Mesangial cell (primary cell): ENCODE measurements around the gene MSRB1. TPM values are rescaled to one million over a fixed set of nuclear protein-coding genes. Genes with fewer than 3 reads are reported as not detected.

ENCODE experiments used
- total RNA-seq: library from RNA; depleted of rRNA; stranded (reverse); fragments of >200 nt; gene quantifications from 2 replicates; pipeline ENCODE4 v1.2.3, GENCODE V29; 2015

Gene MSRB1, protein sequence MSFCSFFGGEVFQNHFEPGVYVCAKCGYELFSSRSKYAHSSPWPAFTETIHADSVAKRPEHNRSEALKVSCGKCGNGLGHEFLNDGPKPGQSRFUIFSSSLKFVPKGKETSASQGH
- 20.5 and 27.7 TPM in 2 replicates for total RNA-seq

DNA sequence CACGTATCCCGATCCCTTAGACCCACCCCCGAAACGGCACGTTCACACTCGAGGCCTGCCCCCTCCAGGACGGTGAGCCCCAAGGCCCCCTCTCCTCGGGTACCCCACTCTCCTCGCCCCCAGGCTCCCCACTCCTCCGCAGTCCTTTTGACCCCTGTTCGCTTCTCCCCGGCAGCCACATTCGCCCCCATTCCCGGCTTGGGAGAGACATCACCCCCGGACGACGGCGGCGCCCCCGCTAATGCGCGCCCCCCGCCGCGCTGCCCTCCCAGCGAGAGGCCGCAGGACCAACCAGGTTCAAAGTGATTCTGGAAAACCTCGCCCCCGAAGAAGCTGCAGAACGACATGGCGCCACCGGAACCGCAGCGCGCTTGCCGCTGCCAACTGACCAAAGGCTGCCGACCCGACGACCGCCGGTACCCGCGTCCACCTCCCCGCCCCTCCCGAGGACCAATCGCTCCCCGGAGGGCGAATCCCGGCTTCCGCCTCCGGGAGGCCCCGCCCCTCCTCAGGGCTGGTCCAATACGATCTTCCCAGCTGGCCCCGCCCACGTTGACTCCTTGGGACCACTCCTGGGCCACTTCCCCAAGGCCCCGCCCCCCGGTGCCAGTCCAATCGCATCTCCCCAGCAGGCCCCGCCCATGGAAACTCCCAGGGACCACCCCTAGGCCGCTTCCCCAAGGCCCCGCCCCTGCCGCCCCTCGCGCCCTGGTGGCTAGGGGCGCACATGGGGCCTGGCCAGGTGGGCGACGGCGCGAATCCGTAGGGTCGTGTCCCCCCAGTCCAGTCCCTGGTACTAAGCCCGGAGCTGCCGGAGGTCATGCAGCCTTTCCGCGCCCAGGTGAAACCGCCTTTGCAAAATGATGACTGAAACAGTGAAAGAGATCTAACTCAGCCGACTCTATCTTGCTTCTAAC lies at the start of gene MSRB1:
Gene MSRB1 (minus strand): TSS at position 390 of the 917 bp plus-strand sequence. CDS start 43 bp downstream, at position 347.

DNA sequence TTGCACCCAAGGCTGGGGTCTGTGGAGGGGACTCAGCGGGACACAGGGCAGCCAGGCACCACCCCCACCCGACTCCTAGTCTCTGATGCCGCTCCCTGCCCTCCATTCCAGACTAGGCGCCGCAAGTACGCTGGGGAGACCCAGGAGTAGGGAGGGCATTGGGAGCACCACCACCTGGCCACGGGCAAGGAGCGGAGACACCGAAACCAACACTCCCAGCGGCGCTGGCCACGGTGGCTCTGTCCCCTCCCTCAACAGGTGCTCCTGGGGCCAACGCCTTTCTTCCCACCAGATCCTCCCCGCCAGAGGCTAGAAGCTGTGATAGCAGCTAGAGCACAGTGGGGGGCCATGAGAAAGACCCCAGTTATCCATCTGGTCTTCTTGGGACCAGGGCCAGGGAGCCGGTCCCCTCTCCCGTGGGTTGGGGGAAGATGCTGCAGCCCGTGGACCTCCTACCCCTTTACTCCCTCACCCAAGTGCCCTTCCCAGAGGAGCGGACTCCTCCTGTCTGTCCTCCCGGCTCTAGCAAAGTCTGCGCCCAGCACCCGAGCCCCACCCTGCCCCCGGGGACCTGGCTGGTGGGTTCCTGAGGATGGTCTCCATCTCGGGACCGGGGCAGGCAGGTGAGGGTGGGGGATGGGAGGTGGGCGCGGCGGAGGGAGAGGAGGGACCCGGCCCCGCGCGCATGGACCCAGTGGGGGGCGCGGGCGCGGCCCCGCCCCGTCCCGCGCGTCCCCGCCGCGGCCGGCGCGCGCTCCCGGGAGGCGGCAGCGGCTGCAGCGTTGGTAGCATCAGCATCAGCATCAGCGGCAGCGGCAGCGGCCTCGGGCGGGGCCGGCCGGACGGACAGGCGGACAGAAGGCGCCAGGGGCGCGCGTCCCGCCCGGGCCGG lies 46.5 kb upstream of the MSRB1 start, which contains the start of gene SYNGR3:
Gene SYNGR3 (plus strand): TSS at position 762 of the 892 bp plus-strand sequence. CDS start 133 bp downstream, outside the sequence.

DNA sequence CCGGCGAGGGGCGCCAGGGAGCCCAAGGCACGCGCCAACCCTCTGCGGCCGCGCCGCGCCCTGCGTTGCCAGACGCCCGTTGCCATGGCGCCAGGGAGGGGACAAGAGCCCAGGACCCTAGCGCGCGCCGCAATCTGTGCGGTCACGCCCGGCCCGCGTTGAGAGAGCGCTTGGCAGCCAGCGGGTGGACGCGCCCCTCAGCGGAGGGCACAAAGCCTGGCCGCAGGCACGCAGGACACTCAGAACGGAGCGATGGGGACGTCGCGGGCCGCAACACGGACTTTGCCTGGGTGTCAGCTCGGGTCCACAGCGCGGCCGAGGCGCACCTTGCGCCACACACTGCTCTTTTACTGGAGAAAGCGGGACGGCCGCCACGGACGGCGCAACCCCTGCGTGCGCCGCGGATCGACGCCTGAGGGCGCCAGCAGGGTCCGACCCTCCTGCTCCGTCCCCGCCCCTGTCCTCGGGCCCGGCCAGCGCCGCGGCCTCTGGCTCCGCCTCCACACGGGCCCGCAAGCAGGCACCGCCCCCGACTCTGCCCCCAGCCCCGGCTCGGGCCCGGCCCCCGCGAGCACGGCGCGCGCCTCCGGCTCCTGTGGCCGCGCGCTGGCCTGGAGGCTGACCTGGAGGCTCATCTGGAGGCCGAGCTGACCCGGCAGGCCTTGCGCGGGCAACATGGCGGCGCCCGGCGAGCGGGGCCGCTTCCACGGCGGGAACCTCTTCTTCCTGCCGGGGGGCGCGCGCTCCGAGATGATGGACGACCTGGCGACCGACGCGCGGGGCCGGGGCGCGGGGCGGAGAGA lies 40.7 kb upstream of the MSRB1 start, which contains the start of gene GFER:
Gene GFER (plus strand): TSS at position 650 of the 803 bp plus-strand sequence. CDS start 26 bp downstream, at position 676.

DNA sequence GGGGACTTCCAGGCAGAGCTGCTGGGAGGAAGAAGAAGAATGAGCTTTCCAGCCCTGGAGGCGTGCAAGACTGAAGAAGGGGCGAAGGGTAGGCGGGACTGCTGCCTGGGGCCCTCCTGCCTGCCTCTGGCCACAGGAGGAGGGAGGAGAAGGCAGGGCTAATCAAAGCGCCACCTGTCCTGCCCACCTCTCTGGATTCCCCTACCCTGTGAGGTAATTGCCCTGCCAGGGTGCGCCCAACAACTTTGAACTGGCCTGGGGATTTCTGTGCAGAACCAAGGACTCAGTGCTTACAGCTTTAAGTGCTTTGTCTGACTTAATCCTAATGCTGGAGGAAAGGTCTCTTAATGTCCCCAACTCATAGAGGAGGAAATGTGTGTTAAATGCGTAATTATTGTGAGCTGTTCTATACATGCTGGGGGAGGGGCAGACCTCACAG lies 38.4 kb upstream of the MSRB1 start, which contains the start of gene NOXO1:
Gene NOXO1 (minus strand): TSS at position 72 of the 439 bp plus-strand sequence. CDS start 290 bp downstream, outside the sequence.

DNA sequence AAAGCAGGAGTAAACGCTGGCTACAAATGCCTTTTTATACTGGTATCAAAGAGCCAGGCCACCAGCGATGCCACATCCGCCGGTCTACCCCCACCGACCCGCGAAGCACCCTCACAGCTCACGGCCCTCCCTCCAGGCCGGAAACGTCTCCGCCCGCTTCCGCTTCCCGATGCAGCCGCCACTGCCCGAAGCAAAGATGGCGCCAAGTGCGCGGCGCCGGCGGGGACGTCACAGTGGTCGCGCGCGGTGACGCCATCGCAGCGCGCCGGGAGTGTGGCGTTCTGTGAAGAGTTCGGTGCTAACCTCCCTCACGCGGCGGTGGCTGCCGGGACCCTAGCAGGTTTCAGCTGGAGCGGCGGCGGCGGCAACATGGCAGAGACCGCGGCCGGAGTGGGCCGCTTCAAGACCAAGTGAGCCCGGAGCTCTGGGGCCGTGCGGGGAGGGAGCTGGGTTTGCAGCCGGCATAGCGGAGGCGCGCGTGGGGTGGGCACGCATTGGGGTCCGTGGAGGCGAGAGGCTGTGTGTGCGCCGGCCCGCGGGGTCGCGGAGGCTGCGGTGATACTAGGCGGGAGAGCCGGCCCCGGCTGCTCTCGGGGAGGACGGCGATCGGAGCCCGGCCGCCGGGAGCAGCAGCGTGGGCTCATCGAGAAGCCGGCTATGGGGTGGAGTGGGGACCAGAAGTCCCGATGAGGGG lies 28.9 kb upstream of the MSRB1 start, which contains the start of gene TBL3:
Gene TBL3 (plus strand): TSS at position 258 of the 694 bp plus-strand sequence. CDS start 112 bp downstream, at position 370.

DNA sequence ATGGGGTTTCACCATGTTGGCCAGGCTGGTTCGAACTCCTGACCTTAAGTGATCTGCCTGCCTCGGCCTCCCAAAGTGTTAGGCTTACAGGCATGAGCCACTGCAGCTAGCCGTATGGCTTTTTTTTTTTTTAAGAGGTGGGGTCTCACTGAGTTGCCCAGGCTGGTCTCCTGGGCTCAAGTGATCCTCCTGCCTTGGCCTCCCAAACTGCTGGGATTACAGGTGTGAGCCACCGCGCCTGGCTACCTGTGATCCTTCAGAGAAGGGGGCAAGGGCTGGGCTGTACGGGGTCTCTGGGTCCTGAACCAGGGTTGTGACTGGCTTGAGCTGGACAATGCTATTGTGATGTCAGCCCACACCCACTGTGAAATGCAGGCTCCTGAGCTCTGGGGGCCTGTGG lies 23.5 kb upstream of the MSRB1 start, which contains the start of gene RNF151:
Gene RNF151 (plus strand): TSS at position 397 of the 400 bp plus-strand sequence. CDS start 26 bp downstream, outside the sequence.

DNA sequence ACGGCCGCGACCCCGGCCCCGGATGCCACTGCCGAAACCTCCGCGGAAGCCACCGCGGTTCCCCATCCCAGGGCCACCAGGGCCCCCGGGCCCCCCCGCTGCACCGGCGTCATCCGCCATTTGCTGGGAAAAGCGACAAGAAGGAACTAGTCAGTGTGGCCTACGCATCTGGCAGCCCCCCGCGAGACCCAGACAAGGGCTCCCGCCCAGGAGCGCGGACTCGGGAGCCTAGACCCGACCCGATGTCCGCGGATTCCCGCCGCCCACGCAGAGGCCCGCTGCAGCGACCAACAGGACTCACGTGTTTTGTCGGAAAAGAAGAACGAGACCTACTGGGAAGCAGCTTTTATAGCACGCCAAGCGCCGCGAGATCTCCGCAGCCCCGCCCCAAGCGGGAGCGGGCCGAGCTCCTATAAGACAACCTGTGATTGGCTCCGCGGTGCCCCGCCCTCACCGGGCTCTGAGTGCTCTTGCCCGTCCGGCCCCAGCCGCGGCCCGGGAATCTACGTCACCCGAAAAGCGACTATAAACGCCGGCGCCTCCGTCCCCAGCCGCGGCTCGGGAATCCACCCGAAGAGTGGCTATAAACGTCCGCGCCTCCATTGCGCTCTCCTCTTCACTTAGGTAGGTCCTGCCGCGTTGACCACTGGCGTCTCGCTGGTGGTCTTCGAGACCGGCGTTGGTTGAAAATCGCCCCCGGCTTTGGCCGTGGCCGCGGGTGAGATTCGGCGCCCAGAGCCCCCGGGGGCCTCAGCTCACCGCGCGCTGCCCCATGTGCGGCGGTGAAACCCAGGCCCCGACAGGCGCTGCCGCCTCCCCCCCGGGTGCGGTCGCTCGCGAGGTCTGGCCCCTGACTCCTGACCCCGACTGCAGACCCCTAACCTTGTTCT lies 21.8 kb upstream of the MSRB1 start, which contains the start of gene RPS2:
Gene RPS2 (minus strand): TSS at position 321 of the 890 bp plus-strand sequence. CDS start 201 bp downstream, at position 120.

DNA sequence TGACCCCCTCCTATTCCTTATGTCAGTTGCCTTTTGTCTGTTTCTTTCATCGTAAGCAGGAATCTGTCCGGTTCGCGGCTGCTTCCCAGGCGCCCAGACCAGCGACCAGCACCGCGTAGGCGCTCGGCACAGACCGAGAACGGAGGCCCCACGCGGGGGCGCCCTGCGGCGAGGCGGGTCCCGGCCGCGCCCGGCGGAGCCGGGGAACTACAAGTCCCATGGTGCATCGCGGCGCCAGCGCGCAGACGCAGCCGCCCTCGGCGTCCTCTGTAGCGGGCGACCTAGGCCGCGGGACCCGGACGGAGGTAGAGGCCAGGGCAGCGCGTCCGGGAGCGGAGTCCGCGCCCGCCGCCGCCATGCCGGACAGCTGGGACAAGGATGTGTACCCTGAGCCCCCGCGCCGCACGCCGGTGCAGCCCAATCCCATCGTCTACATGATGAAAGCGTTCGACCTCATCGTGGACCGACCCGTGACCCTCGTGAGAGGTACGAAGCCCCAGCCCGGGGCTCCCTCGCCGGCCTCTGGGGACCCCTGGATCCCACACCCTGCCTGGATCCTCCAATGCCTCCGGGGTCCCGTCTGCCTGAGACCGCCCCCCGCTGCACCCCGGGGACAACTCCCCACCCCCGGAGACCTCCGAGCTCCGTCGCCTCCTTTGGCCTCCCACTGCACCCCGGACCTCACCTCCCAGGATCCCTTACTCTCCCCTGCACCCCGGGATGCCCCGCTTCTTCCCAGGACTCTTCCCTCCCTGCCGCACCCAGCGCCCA lies 16.5 kb upstream of the MSRB1 start, which contains the start of gene NDUFB10:
Gene NDUFB10 (plus strand): TSS at position 270 of the 771 bp plus-strand sequence. CDS start 87 bp downstream, at position 357.

DNA sequence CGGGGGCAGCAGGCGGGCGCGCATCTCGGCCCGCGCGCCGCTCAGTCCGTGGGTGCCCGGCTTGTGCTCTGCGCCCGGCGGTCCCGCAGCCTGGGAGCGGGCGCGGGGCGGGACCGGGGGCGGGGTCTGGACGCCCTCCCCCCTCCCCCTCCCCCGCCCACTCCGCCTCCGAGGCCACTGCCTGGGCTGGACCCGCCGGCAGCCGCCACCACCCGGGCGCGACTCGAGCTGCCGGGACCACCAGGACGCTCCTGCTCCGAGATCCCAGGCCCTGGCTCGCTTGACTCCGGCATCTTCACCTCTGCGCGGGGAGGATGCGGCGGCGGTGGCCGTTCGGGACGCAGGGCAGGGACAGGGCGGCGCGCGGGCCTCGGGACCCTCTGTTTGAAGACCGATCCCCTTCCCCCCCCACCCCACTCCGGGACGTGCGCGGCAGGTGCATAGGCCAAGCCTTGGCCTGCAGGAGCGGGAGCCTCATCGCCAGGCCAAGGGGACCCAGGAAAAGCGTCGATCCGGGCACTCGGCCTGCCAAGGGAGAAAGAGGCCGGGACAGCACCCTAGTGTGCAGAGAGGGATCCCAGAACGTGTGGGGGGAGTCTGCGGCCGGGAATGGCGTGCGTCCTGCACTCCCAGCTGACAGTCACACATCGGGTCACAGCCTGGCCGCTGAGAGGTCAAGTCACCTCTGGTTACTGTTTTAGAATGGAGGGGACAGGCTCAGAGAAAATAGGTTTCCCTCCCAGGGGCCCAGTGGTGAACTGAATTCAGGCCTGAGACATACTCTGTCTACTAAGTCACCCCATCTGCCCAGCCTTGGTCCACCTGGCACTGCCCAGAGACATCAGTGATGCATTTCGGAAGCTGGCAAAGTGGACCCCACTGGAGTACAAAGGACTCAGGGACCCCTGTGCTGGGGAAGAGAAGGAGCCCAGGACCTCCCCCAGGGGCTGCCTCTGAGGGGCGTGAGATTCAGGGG lies 24.4 kb downstream of the MSRB1 start, which contains the start of gene HS3ST6:
Gene HS3ST6 (minus strand): TSS at position 65 of the 976 bp plus-strand sequence. CDS start 92 bp downstream, outside the sequence.

Other genes starting within 250 kb of the MSRB1 start
- gene MAPK8IP3, start 237.0 kb downstream of the MSRB1 start, total RNA-seq = 25.1 and 61.5 TPM in 2 replicates
- gene NME3, start 171.7 kb downstream of the MSRB1 start, total RNA-seq = 61.8 and 131 TPM in 2 replicates
- gene EME2, start 170.4 kb downstream of the MSRB1 start, total RNA-seq = 4.7 and 7.7 TPM in 2 replicates
- 108 and 161 TPM in 2 replicates for gene MRPS34, start 170.1 kb downstream of the MSRB1 start, total RNA-seq
- 37.5 and 99.8 TPM in 2 replicates for gene SPSB3, start 160.6 kb downstream of the MSRB1 start, total RNA-seq
- gene NUBP2, start 160.2 kb downstream of the MSRB1 start, total RNA-seq = 86.8 and 113 TPM in 2 replicates
- 0.25 TPM in 1 of 2 replicates, not detected in the other for gene IGFALS, start 149.5 kb downstream of the MSRB1 start, total RNA-seq
- 89.5 and 114 TPM in 2 replicates for gene HAGH, start 116.4 kb downstream of the MSRB1 start, total RNA-seq
- 77.9 and 83.8 TPM in 2 replicates for gene FAHD1, start 116.0 kb downstream of the MSRB1 start, total RNA-seq
- 3.6 and 3.8 TPM in 2 replicates for gene MEIOB, start 71.0 kb downstream of the MSRB1 start, total RNA-seq
- gene HS3ST6, start 24.8 kb downstream of the MSRB1 start, total RNA-seq = not detected in 2 replicates
- gene RPL3L, start 11.5 kb upstream of the MSRB1 start, total RNA-seq = not detected in 2 replicates
- 334 and 388 TPM in 2 replicates for gene NDUFB10, start 16.3 kb upstream of the MSRB1 start, total RNA-seq
- 4,197 and 4,785 TPM in 2 replicates for gene RPS2, start 21.6 kb upstream of the MSRB1 start, total RNA-seq
- gene RNF151, start 23.7 kb upstream of the MSRB1 start, total RNA-seq = 0.16 TPM in 1 of 2 replicates, not detected in the other
- gene TBL3, start 28.9 kb upstream of the MSRB1 start, total RNA-seq = 56.8 and 104 TPM in 2 replicates
- 0.25 TPM in 1 of 2 replicates, not detected in the other for gene NOXO1, start 38.3 kb upstream of the MSRB1 start, total RNA-seq
- 31.9 and 34.9 TPM in 2 replicates for gene GFER, start 41.0 kb upstream of the MSRB1 start, total RNA-seq
- gene SYNGR3, start 46.8 kb upstream of the MSRB1 start, total RNA-seq = 4.6 and 10.0 TPM in 2 replicates
- 42.7 and 46.6 TPM in 2 replicates for gene ZNF598, start 66.6 kb upstream of the MSRB1 start, total RNA-seq
- 4.4 and 5.7 TPM in 2 replicates for gene NPW, start 76.6 kb upstream of the MSRB1 start, total RNA-seq
- gene NHERF2, start 83.7 kb upstream of the MSRB1 start, total RNA-seq = 60.3 and 91.9 TPM in 2 replicates
- 45.1 and 63.7 TPM in 2 replicates for gene NTHL1, start 104.6 kb upstream of the MSRB1 start, total RNA-seq
- 53.8 and 113 TPM in 2 replicates for gene TSC2, start 104.8 kb upstream of the MSRB1 start, total RNA-seq
- gene PKD1, start 192.7 kb upstream of the MSRB1 start, total RNA-seq = 113 and 120 TPM in 2 replicates
- 0.65 and 5.7 TPM in 2 replicates for gene RAB26, start 205.4 kb upstream of the MSRB1 start, total RNA-seq
- gene TRAF7, start 212.6 kb upstream of the MSRB1 start, total RNA-seq = 84.1 and 96.6 TPM in 2 replicates